Posterior cingulate gyrus (tissue), 11 donors: ENCODE results near the gene MYADM.
"Not testable (repeated sequence)": the region's sequence is repeated elsewhere in the genome, so short reads cannot be mapped to it uniquely, and the experiment has no call there.

Source experiments
- DNase-seq, 10 donors: peaks; one replicate each; pipeline versions ENCODE4 v3.0.0 to v3.0.0-alpha.2; 2020 to 2021; ENCODE audit warnings: mixed read lengths in 3 of 10
- intact Hi-C: fragments of 100-400 bp; cut with DNase I; formaldehyde crosslinking; loops from one replicate; pipeline ENCODE4 v1.15.1; 2023

The MYADM gene, protein sequence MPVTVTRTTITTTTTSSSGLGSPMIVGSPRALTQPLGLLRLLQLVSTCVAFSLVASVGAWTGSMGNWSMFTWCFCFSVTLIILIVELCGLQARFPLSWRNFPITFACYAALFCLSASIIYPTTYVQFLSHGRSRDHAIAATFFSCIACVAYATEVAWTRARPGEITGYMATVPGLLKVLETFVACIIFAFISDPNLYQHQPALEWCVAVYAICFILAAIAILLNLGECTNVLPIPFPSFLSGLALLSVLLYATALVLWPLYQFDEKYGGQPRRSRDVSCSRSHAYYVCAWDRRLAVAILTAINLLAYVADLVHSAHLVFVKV

DNA sequence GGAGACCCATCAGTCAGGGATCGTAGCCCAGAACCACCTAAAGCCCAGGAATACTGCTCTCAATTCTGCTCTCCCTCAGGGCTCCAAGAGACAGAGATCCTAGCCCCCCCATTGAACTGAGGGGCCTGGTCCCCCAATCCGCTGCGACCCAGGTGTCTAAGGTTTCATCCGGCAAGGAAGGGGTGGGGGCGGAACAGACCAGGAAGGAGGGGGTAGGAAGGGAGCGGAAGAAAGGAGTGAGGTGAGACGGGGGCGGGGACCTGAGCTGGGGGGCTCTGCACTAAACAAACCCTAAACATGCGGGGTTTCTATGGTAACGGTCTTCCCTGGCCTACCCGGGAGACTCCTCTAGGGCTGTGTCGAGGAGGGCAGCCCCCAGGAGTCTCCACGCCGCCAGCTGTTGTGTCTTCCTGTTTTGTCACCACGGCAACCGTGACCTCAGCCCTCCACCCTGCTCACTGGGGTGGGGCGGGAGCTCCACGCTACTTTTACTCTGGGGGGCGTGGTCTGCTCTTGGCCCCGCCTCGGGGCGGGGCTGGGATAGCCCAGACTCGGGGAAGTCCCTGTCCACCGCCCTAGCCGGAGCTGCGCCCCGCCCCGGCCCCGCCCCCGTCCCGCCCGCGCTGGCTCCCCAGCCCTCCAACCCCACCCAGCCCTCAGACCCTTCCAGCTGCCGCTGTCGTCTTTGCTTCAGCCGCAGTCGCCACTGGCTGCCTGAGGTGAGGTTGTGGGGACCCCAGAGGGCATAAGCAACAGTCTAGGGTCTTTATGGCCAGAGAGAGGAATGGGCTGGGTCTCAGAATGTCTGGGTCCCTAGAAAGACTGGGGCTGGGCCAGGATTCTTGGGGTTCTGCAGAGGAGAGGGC, at the start of gene MYADM:
Gene MYADM, plus strand, starts transcription at position 659 of the 866 bp plus-strand sequence. CDS start 5,647 bp downstream, outside the sequence.
- DNase-seq = peak; percentile 90 to 100 (median 97)
- intact Hi-C loops = no loop called here

DNA sequence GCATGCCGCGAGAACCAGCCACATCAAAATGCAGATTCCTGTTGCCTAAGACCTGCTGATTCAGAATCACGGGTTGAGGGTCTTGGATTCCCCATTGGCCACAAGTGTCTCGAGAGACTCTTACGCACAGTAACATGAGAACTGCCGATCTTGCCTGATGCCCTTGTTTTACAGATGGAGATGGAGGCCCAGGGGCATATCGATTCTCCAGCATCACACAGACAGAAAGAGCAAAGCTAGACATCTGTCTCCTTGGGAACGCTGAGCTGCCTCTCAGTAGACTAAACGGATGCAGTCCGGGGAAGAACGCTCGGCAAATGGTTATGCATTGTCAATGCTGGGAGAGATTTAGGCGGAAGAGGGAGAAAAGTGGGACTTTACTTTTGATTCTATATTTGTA, 48.9 kb upstream of the MYADM start:
- DNase-seq = peak in 5 of 10 donors; percentile 29 to 83 (median 37)

DNA sequence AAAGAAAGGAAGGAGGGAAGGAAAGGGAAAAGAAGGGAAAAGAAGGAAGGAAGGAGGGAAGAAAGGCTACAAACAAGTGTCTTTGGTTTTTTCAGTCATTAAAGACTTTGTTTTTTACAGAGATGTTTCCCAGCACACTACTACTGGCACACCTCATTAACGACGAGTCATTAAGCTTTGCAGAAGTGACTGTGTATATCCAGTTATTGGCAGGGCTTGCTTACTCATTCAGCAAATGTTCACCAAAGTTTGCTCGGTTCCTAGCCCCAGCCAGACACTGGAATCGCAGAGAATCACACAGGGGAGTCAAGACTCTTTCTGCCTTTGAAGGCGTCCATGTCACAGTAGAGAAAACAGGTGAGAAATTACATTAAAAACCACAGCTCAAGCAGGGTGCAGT, 47.8 kb upstream of the MYADM start:
- intact Hi-C loops = no loop called here
- peak in 1 of 10 donors; percentile 5 for DNase-seq

More for the DNA sequence above, 48.9 kb upstream of the MYADM start:
- intact Hi-C loops = no loop called here

DNA sequence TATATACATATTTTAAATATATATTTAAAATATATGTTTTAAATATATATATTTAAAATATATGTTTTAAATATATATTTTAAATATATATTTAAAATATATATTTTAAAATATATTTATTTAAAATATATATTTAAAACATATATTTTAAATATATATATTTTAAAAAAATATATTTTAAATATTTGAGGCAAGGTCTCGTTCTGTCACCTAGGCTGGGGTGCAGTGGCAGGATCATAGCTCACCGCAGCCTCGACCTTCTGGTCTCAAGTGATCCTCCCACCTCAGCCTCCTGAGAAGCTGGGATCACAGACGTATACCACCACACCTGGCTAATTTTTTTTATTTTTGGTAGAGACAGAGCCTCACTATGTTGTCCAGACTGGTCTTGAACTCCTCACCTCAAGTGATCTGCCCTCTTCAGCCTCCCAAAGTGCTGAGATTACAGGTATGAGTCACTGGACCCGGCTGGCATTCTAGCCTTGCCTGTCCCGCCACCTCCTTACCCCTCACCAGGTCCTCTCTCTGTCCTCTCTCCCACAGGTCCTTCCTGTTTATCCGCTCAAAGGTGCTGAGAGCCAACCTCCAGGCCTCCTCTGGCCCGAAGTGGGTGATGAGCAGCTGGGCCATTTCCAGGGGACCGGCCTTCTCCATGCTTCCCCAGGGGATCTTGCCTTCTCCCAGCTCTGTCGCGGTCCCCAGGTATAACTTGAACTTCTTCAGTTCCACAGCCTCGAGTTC, 44.1 kb upstream of the MYADM start:
- DNase-seq = peak in 1 of 10 donors; percentile 40
- intact Hi-C loops = no loop called here

DNA sequence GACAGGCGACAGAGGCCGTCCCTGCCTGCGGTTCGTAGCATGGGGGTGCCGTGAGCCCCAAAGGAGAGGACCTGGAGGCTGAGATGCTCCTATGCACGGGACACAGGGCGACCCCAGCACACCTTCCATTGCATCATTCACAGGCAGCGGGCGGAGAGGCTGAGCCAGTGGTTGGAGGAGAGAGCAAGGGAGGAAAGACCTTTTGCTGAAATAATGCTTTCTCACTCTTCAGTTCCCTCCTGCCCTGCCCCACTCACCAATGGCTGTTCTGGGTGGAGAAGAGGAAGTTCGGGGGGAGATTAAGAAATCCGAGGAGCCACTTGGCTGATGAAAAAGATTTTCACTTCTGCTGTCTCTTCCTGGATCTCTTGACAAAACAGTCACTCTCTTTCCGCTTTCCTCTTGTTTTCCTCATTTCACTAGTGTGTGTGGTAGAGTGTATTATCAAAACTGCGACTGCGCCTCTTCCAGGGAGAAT, 43.5 kb upstream of the MYADM start, which contains the start of gene NLRP12:
Gene NLRP12, minus strand, starts transcription at position 181 of the 478 bp plus-strand sequence. Its CDS starts 140 bp downstream, at position 41.
- DNase-seq = peak in 1 of 10 donors; percentile 69
- intact Hi-C loops = no loop called here

DNA sequence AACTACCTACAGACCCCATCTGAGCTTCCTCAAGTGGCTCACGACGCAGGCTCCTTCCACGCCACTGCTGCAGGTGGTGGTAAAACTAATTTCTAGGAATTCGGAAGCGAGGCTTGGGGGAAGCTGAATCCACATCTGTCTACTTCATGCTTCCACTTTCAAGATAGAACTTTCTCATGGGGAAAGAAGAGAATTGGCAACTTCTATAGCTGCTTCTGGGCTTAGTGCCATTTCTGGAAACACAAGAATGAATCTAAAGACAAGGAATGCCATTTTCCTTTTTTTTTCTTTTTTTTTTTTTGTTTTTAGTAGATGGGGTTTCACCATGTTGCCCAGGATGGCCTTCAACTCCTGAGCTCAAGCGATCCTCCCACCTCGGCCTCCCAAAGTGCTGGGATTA, 40.8 kb upstream of the MYADM start:
- intact Hi-C loops = no loop called here
- DNase-seq = no peak

DNA sequence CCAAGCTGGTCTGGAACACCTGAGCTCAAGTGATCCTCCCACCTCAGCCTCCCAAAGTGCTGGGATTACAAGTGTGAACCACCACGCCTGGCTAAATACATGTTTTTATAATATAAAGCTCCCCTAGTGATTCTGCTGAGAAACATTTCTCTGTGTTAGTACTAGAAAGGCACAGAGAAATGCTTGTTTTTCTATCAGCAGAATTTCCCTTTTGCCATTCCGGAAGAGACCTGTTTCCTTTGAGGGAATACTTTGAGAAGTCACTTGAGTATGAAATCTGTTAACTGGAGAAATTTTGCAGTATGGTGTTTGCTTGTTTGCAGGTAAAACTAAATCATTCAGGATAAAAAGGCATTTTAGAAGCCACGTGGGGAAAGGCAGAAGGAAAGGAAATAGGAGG, 39.2 kb upstream of the MYADM start:
- DNase-seq = no peak
- intact Hi-C loops = no loop called here

DNA sequence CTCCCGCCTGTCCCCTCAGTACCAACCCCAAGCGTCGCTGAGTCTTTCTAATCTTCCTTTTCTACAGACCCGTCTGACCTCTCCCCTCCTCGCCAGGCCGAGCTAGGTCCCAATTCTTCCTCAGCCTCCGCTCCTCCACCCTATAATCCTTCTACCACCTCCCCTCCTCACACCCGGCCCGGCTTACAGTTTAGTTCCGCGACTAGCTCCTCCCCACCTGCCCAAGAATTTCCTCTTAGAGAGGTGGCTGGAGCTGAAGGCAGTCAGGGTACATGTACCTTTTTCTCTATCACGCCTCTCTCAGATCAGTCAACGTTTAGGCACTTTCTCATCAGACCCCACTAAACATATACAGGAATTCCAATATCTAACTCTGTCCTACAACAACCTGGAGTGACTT, 34.8 kb upstream of the MYADM start:
- intact Hi-C loops = not testable (repeated sequence)
- peak in 1 of 10 donors; percentile 21 for DNase-seq

DNA sequence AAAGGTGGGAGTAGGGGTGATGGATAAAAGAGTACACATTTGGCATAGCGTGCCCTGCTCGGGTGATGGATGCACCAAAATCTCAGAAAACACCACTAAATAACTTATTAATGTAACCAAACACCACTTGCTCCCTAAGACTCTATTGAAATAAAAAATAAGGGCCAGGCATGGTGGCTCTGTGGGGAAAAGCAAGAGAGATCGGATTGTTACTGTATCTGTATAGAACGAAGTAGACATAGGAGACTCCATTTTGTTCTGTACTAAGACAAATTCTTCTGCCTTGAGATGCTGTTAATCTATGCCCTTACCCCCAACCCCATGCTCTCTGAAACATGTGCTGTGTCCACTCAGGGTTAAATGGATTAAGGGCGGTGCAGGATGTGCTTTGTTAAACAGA, 29.2 kb upstream of the MYADM start:
- intact Hi-C loops, DNase-seq: not testable (repeated sequence)

DNA sequence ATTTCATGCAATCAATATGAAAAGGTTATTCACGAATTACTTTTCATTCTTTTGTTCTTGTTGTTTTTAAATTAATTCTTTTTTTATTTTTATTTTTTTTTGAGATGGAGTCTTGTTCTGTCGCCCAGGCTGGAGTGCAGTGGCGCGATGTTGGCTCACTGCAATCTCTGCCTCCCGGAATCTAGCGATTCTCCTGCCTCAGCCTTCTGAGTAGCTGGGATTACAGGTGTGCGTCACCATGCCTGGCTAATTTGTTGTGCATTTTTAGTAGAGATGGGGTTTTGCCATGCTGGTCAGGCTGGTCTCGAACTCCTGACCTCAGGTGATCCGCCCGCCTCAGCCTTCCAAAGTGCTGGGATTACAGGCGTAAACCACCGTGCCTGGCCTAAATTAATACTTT, 27.4 kb upstream of the MYADM start:
- intact Hi-C loops = not testable (repeated sequence)
- peak in 1 of 10 donors; percentile 18 for DNase-seq

DNA sequence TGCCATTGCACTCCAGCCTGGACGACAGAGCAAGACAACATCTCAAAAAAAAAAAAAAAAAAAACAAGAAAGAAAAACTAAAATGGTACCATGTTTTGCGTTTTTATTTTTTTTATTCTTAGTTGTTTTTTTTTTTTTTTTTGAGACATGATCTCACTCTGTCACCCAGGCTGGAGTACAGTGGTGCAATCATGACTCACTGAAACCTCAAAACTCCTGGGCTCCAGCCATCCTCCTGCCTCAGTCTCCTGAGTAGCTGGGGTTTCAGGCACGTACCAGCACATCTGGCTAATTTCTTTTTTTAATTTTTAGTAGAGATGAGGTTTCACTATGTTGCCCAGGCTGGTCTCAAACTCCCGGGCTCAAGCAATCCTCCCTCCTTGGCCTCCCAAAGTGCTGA, 26.8 kb upstream of the MYADM start:
- intact Hi-C loops, DNase-seq: not testable (repeated sequence)

DNA sequence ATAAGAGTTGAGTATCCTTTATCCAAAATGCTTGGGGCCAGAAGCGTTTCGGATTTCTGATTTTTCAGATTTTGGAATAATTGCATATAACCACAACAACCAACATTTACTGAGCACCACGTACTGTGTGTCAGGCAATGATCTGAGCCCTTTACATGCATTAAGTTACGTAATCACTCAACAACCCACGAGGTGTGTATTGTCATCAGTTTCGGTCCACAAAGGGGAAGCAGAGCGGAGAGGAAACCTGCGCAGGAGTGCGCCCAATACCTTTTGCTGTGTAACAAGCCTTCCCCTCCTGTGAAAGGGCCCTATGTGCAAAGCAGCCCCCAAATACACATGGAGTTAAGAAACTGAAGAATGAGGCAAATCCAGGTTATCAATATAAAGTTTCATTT, 22.8 kb upstream of the MYADM start:
- DNase-seq = no peak
- intact Hi-C loops = no loop called here

DNA sequence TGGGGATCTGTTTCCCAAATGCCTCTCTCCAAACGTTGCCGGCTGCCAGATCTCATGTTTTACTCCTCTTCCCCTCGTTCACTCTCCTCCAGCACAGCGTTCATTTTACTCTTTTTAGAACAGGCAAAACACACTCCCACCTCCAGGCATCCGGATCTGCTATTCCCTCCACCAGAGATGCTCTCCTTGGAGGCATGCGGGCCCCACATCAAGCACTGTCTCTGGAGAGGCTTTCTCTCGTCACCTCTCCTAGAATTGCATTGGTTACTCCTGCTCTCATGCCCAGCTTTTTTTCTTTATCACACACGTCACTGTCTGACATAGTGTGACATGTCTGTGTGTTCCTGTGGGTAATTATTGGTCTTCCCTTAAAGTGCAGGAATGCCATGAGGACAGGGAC, 20.1 kb upstream of the MYADM start:
- intact Hi-C loops = no loop called here
- DNase-seq = peak in 1 of 10 donors; percentile 69

DNA sequence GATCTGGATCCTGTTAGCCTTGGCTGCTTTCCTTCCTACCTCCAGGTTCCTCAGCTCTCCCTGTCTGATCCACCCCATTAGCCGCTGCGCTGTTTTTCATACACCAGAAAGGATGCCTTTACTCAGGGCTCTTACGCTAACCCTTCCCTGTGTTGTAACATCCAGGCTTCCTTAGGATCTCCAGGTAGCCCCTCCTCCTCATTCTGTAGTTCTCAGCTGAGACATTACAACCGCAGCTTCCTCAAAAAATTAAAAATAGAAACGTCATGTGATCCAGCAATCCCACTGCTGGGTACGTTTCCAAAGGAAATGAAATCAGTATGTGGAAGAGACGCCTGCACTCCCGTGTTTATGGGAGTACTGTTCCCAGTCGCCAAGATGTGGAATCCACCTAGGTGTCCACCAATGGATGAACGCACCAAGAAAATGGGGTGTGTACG, 18.4 kb upstream of the MYADM start:
- intact Hi-C loops = no loop called here
- DNase-seq = peak in 1 of 10 donors; percentile 7

DNA sequence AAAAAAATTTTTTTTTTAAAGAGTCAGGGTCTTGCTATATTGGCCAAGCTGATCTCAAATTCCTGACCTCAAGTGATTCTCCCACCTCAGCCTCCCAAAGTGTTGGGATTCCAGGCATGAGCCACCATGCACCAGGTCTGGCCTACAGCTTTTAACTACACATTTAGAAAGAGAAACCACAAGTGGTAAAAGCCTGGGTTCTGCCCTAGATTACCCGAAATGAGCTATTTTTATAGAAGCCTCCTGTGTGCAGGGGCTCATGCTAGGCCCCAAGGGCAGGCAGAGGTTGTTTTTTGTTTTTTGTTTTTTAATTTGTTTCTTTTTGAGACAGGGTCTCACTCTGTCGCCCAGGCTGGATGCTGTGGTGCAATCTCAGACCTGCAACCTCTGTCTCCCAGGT, 14.0 kb upstream of the MYADM start:
- intact Hi-C loops = no loop called here
- DNase-seq = peak in 1 of 10 donors; percentile 16

DNA sequence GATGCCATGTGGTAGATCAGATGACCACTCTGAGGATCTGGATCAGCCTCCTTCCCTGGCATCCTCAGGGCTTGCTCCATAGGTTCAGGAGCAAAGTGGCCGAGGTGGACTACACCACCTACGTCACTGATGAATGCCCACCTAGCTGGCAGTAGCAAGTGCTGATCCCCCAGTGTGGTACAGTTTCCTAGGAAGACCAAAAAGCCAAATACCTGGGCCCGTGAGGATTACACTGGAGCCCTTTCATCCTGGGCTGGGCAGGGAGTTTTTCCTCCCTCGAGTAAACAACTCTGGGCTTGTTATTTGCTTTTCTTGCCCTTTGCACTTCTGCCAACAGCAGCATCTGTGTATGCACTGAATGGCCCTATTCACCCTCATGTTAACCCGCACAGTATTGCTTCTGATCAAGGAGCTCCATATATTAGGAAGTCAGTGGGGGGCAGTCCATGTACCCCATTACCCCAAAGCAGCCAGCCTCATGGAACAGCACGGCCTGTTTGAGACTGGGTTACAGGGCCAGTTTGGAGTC, 3.3 kb upstream of the MYADM start:
- DNase-seq = peak in 7 of 10 donors; percentile 35 to 89 (median 49)
- intact Hi-C loops = no loop called here

DNA sequence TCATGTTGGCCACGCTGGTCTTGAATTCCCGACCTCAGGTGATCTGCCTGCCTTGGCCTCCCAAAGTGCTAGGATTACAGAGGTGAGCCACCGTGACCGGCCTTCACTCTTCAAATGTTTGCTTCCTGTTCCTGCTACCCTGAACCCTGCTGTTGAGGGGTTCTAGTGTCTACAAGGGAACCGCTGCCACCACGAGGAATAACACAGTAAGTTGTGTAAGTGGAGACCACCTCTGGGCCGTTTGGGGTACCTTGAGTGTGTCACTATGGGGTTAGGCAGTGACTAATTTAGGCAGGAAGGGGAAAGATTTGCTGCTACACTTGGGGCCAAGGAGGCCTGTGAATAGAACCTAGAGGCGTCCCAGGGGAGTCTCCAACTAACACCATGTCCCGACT, 2.2 kb upstream of the MYADM start:
- intact Hi-C loops = no loop called here
- peak in 1 of 10 donors; percentile 17 for DNase-seq

DNA sequence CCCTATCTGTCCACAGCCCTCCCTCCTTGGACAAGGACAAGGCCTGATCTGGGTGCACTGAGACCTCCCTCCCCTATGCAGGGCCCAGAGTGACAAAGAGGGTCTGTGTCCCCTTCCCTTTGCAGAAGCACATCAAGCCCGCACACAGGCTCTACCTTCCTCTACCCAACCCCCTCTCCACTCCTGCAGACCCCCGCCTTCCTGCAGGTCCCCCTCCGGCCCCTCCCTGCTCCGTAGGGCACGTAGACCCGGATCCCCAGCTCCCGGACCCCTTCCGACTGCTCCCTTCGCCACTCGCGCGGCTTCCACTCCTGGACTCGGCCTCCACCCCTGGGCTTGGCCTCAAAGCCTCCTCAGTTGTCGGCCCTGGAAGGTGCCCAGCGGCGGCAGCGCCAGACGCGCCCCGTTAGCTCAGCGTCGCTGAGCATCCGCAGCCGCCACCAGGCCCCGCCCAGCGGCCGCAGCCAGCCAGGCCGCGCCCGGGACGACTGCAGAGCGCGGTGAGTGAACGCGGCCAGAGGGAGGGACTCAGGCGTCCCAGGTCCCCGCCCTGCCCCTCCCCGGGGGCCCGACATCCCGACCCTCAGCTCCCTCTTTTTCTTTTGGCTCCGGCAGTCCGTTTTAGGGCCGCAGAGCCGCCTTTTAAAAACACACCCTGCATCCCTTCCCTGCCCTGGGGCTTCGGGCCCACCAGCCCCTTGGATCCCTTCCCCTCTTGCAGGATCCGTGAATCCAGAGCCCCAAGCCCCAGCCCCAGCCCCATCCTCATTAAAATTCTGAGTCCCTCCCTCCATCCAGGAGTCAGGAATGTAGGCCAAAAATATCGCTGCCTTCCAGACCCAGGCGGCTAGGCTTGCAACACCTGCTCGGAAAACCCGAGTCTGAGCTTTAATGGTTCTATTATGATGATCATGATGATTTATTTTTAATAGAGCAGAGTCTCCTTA, 1.5 kb upstream of the MYADM start:
- intact Hi-C loops = no loop called here
- DNase-seq = peak; percentile 69 to 97 (median 79)

DNA sequence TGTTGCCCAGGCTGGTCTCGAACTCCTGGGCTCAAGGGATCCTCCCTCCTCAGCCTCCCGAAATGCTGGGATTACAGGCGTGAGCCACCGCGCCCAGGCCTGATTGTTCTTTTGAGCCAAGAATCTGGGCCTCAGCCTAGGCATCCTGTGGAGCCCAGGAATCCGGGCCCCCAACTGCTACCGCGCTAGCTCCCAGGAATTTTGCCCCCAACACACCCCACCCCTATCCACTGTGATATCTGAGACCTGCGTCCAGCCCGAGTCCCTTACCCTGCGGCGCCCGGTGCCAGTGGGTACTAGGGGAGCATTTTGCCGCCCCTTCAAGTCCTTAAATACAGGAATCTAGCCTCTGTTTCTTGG, 838 bp upstream of the MYADM start:
- peak in 3 of 10 donors; percentile 17 to 80 (median 76) for DNase-seq
- intact Hi-C loops = no loop called here
